ENCODE measurements around the gene DCST1. TPM values are rescaled to one million over a fixed set of nuclear protein-coding genes. Genes with fewer than 3 reads are reported as not detected.

The DCST1 gene
- total and polyA plus RNA-seq, 2 of the 4 experiments (the other 2 are of a cell fraction), result not detected

DNA sequence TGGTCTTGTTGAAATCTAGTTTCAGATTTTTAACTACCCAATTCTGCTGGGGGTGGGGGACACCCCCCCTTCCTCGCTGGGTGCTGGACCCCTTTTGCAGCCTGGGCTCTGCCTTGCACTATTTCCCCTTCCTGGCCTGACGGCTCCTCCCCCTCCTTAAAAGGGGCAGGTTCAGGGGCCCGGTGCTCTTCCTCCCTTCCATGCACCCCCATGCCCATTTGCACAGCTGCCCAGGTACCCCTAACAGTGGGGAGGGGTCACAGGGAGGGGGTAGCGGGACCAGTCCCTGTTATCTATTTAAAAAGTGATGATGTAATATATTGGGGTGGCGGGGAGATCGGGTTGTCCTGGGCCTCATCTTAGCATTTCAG is 15.7 kb upstream of the DCST1 start (continued):
- no peak for TF ChIP-seq MAZ (IDR thresholded peaks at IDR 0.05; ENCODE audit: borderline replicate concordance, low read depth, low read length)
- TF ChIP-seq MXI1 (IDR thresholded peaks at IDR 0.05; ENCODE audit: borderline replicate concordance, low read depth, low read length), result no peak
- no peak for TF ChIP-seq SMC3 (IDR thresholded peaks at IDR 0.05; ENCODE audit: low read depth, low read length)
- TF ChIP-seq FOS (IDR thresholded peaks at IDR 0.05; ENCODE audit: low read depth, low read length), result no peak

DNA sequence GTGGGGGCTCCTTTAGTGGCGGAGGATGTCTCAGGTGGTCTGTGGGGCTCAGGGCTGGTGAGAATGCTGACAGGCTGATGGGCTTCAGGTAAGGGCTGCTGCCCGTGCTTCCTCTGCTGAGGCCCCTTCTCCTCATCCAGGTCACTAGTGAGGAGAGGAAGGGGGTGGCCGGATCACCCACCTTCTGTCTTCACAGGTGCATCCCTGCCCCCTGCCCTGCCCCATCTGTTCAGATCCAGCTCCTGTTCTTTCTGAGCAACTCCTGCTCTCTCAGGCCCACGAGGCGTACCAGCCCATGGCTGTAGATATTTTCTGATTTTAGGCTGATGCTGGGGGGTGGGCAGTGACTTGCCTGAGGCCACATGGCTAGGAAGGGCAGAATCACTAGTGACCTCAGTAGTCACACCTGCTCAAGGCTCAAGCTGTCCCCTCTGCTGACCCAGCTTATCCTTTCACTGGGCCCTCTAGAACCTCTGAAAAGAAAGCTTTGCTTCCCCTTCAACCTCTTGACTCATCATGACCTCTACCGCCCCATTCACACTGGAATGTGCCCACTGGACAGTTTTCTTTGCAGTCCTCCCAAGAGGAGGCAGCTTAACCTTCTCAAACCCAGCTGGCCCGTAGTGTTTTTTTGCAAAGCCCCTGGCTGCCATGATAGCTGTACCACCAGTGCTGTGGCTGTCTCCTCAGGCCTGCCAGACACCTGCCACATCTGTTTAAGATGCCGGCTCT is 14.8 kb upstream of the DCST1 start:
- Histone ChIP-seq H2BK120ac (ENCODE audit: low read depth, low read length) (no peak overlapping the region), H3K56ac (ENCODE audit: extremely low read depth, insufficient read depth, low read length) (no peak overlapping the region), H3K4ac (ENCODE audit: low read depth, low read length) (no peak overlapping the region), H3K4me1 (ENCODE audit: control insufficient read depth, insufficient read depth, low read length) (peaks cover 6% of the 10 kb centered on the region; the same call in 1 of the 2 replicates), H2BK20ac (ENCODE audit: low read depth, low read length) (no peak overlapping the region), H4K20me1 (ENCODE audit: insufficient read depth, low read length) (no peaks in the 10 kb centered on the region; the same call in 1 of the 2 replicates), H4K8ac (ENCODE audit: low read depth in 2 of 2, low read length in 2 of 2) (no peak overlapping the region), H3K36me3 (ENCODE audit: control insufficient read depth, insufficient read depth, low read length) (peaks cover 21% of the 10 kb centered on the region), H3K9me1 (ENCODE audit: insufficient read depth, low read length) (peaks cover 2% of the 10 kb centered on the region; the same call in 1 of the 2 replicates), H3K23ac (ENCODE audit: low read depth, low read length) (no peak overlapping the region), H3K4me2 (ENCODE audit: low read depth, low read length) (no peak overlapping the region), H2BK5ac (ENCODE audit: low read depth, low read length, poor library complexity, severe bottlenecking) (no peak overlapping the region), H3K18ac (ENCODE audit: low read depth, low read length) (no peak overlapping the region), H3K9ac (ENCODE audit: low read depth, low read length) (no peak overlapping the region), H2AK5ac (ENCODE audit: low read depth, low read length) (peak overlapping the region; percentile 51; the same call in 1 of the 2 replicates), H3K27ac (ENCODE audit: insufficient read depth, low read length) (no peak overlapping the region), H2AK9ac (replicated peaks; ENCODE audit: low read depth, low read length, poor library complexity) (peak overlapping the region; percentile 55), H3K27me3 (ENCODE audit: control insufficient read depth, insufficient read depth, low read length) (peaks cover 2% of the 10 kb centered on the region; the same call in 1 of the 2 replicates), H3K14ac (replicated peaks; ENCODE audit: low read depth, low read length) (no peak overlapping the region), H2AFZ (replicated peaks; ENCODE audit: low read length, poor library complexity) (no peak overlapping the region), H4K91ac (ENCODE audit: insufficient read depth, low read depth, low read length) (no peak overlapping the region), H2BK15ac (ENCODE audit: low read depth, low read length) (peak overlapping the region; percentile 37; the same call in 1 of the 3 replicates), H3K79me1 (ENCODE audit: low read depth in 1 of 2, low read length in 2 of 2) (peaks cover 0 to 5% of the 10 kb centered on the region in 2 experiments; a peak in 1 of 4 replicates), H3K4me3 (ENCODE audit: insufficient read depth, low read depth, low read length) (no peak overlapping the region), H3K9me3 (ENCODE audit: control insufficient read depth, insufficient read depth, low read length) (no peaks in the 10 kb centered on the region), H4K5ac (ENCODE audit: low read depth, low read length) (no peak overlapping the region)
- no TSS peak for BruUV-seq (replicated peaks)
- dilution Hi-C loops (cut with HindIII; ENCODE audit: low sequenced_read_pairs, unreplicated experiment), result no loop called here
- ATAC-seq (ENCODE audit: low read depth), result no peak
- TF ChIP-seq MAFK (IDR thresholded peaks at IDR 0.05; ENCODE audit: low read depth, low read length), result 0 out of 2 replicates have a peak, but pooled peaks have one; percentile 45
- TF ChIP-seq, protein P1, sequence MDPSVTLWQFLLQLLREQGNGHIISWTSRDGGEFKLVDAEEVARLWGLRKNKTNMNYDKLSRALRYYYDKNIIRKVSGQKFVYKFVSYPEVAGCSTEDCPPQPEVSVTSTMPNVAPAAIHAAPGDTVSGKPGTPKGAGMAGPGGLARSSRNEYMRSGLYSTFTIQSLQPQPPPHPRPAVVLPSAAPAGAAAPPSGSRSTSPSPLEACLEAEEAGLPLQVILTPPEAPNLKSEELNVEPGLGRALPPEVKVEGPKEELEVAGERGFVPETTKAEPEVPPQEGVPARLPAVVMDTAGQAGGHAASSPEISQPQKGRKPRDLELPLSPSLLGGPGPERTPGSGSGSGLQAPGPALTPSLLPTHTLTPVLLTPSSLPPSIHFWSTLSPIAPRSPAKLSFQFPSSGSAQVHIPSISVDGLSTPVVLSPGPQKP (IDR thresholded peaks at IDR 0.05; ENCODE audit: borderline replicate concordance, low read depth, low read length), result no peak
- CTCF ChIA-PET, result interaction anchor here (0.6 to 1.1 kb wide), 2 partner anchors 16 to 20 kb away, joined by 3 read pairs; no protein-coding TSS in a partner anchor
- POLR2A ChIA-PET (ENCODE audit: unreplicated experiment), result no interaction called here
- 64% methylated on average over 3 of the region's 8 CpGs; no CpG with 5 or more reads in 1 of the 2 experiments for WGBS, 2 experiments (ENCODE audit: extremely low coverage in 2 of 2, insufficient read length in 1 of 2)
- in situ Hi-C loops (cut with MboI; ENCODE audit: low sequenced_read_pairs), result no loop called here
- DNase-seq, result no peak
- intact Hi-C loops (cut with micrococcal nuclease), result no loop called here

All from IMR-90 (cell line).